Uterus (tissue), 2 donors: ENCODE data around the gene LRRC8B.
A peak's percentile ranks its signal among the peaks of the same experiment; 100 is the strongest.

Source experiments
- POLR2A ChIP-seq, 2 donors: fragments of 450-650 bp; IDR thresholded peaks; one replicate each; pipeline ENCODE4 v1.6.1; 2016; ENCODE audit warnings: antibody characterized with exemption in 2 of 2, mild to moderate bottlenecking in 1 of 2, moderate library complexity in 1 of 2
- TF ChIP-seq, protein P1 (sequence below), 4 experiments: fragments of 200-600 bp in 2 of 4; fragments of 450-650 bp in 2 of 4; sonication (generic) in 2 of 4; IDR thresholded peaks; one replicate each; pipeline ENCODE4 v1.5.1; 2016 to 2019; ENCODE audit warnings: antibody characterized with exemption in 4 of 4, mild to moderate bottlenecking in 2 of 4, moderate library complexity in 1 of 4

DNA sequence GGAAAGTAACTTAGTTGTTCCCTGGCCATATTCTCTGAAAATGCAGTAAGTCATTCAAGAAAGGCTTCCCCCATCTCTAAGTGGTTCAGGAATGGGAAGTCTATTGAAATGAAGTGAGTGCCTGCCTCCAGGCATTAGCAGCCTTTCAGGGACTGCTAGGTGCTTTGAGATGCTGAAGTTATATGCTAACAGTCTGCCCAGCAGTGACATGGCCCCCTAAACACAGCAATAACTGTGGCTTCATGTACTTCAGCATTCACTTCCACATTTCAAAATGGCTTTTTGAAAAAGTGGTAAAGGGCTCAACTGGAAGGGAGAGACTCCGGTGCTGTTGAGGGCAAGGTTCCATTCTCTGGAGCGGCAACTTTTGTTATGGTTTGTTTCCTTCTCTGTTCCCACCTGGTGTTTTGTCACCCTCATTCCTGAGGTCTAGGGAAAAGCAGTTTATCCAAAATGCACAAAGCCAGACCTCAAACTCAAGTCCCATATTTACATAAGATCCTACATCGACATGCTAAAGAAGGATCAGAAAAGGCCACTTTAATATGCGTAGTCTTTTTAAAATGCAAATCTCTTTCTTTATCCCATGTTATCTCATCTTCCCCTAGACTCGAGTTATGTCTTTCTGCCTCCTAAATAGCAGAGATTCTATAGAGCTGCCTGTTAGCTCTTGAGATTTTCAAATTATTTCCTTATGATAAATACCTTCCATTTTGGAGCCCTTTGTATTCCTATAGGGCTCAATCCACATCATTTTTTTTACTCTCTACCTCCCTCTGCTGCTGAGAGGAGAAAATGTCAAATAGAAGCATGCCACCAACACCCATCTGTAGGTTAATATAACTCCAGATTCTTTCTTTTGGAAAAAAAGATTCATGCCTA is 74.1 kb downstream of the LRRC8B start:
- TF ChIP-seq, protein P1, sequence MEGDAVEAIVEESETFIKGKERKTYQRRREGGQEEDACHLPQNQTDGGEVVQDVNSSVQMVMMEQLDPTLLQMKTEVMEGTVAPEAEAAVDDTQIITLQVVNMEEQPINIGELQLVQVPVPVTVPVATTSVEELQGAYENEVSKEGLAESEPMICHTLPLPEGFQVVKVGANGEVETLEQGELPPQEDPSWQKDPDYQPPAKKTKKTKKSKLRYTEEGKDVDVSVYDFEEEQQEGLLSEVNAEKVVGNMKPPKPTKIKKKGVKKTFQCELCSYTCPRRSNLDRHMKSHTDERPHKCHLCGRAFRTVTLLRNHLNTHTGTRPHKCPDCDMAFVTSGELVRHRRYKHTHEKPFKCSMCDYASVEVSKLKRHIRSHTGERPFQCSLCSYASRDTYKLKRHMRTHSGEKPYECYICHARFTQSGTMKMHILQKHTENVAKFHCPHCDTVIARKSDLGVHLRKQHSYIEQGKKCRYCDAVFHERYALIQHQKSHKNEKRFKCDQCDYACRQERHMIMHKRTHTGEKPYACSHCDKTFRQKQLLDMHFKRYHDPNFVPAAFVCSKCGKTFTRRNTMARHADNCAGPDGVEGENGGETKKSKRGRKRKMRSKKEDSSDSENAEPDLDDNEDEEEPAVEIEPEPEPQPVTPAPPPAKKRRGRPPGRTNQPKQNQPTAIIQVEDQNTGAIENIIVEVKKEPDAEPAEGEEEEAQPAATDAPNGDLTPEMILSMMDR (IDR thresholded peaks at IDR 0.05), result peak; percentile 52 to 74 (median 58)
- TF ChIP-seq POLR2A (IDR thresholded peaks at IDR 0.05), result no peak
